NCI-H146 treated with DMSO at 0.1 percent for 48 hours (cell line): ENCODE data around the gene PPIG.
"Not testable (repeated sequence)": the region's sequence is repeated elsewhere in the genome, so short reads cannot be mapped to it uniquely, and the experiment has no call there.

Source experiments
- DNase-seq: peaks from one replicate; lab custom pipeline; 2025; ENCODE audit not compliant: unreplicated experiment; lab: John Stamatoyannopoulos, UW

PPIG gene

DNA sequence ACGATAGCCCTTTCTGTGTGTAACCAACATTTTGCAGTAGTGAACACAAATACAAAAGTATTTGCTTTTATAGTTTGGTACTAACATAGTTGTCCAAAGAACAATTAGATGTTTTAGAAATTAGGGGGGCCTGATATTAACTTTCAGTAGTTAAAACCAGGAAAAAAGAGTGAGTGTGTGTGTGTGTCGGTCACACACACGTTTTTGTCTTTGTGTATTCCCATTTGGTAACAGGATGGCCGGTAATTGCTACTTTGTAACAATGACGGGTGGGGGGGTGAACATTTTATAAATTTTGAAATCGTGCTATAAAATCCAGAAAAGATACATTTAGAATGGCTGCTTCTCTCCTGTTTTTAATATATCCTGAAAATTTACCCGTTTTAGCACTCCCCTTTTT is 1.5 kb downstream of the PPIG start:
- DNase-seq: no peak

DNA sequence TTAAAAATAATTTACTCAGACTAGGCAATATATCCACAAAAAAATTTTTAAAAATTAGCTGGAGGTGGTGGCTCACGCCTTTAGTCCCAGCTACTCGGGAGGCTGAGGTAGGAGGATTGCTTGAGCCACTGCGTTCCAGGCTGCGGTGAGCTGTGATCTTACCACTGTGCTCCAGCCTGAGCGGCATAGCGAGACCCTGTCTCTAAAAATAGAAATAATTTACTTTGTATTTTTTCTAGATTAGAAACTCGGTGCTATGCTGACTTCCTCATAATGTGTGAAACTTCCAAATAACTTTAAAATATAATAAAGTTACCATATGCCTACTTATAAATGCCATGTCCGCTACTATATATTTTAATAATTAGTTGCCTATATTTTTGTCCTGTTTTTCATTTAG is 6.7 kb downstream of the PPIG start:
- DNase-seq: no peak

DNA sequence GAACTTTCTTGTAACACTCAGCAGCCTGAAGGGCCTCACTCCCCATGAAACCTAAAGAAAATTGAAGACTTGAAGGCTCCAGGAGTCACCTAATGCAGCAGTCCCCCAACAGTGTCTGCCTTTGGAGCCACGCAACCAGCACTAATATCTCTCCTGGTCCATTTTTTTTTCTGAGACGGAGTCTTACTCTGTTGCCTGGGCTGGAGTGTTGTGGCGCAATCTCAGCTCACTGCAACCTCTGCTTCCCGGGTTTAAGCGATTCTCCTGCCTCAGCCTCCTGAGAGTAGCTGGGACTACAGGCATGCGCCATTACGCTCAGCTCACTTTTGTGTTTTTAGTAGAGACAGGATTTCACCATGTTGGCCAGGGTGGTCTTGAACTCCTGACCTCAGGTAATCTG is 12.4 kb downstream of the PPIG start:
- DNase-seq: not testable (repeated sequence)

DNA sequence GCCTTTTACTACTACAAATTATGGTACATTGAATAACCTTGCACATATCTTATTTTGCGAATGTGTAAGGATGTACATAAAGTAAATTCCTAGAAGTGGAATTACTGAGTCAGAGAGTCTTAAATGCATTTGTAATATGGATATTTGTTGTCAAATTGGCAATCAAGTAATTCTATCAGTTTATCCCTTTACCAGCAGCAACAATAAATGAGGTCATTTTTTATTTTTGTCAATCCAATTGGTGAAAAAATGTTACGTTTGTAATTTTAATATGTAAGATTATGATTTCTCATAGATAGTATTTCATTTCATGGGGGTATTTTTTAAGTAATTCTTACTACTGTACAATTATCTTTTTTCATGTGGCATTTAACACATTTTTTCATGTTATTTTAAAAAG is 14.8 kb downstream of the PPIG start:
- DNase-seq: no peak

DNA sequence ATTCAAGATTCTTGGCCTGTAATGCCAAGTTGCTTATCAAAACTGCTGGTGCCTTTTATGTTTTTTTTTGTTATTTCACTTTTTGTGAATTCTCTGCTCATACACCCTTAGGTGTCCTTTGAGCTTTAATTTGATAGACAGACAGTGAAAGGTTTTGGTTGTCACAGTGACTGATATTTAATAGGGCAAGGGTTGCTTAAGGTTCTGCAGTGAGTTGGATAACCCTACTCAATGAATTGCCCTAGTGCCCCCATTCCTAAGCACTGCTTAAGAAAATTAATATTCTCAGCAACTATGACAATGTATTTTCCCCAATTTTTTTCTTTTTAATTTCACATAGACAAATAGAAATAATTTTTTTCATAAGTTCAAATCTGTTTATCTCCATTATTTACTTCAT is 15.4 kb downstream of the PPIG start:
- no peak for DNase-seq

DNA sequence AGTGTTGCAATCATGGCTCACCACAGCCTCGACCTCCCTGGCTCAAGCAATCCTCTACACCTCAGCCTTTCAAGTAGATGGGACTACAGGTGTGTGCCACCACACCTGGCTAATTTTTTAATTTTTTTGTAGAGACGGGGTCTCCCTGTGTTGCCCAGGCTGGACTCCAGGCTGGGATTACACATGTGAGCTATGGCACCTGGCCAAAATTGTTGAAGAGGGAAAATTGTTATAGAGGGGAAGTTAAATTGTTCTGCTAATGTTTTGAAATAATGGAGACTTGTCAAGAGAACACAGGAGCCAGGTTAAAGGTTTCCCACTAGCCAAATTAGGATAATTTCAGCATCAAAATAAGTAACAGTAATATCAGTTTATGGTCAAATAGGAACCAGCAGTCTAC is 25.1 kb downstream of the PPIG start:
- no peak for DNase-seq

DNA sequence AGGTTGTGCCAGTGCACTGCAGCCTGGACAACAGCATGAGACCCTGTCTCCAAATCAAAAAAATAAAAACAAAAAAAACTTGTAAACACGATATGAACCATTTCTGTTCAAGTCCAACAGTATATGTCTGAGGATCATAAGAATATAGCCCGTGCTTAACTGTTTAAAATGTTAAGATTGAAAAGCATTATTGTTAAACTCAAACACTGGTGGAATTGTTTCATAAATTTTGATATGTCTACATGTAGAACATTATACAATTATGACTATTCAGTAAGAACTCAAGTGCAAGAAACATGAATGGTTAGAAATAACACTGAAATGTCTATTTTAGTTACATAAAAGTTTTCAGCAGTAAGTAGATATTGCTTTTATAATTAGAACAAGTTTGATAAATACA is 29.7 kb downstream of the PPIG start:
- no peak for DNase-seq

DNA sequence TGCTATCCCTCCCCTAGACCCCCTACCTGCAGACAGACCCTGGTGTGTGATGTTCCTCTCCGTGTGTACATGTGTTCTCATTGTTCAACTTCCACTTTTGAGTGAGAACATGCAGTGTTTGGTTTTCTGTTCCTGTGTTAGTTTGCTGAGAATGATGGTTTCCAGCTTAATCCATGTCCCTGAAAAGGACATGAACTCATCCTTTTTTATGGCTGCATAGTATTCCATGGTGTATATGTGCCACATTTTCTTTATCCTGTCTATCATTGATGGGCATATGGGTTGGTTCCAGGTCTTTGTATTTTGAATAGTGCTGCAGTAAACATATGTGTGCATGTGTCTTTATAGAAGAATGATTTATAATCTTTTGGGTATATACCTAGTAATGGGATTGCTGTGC is 31.8 kb downstream of the PPIG start:
- not testable (repeated sequence) for DNase-seq

DNA sequence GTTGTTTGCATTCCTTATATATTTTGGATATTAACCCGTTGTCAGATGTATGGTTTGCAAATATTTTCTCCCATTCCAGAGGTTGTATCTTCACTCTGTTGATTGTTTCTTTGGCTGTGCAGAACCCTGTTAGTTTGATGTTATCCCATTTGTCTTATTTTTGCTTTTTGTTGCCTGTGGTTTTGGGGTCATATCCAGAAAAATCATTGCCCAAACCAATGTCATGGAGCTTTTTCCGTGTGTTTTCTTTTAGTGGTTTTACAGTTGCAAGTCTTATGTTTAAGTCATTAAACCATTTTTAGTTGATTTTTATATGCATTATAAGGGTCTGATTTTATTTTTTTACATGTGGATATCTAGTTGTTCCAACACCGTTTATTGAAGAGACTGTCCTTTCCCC is 35.8 kb downstream of the PPIG start:
- DNase-seq: no peak

DNA sequence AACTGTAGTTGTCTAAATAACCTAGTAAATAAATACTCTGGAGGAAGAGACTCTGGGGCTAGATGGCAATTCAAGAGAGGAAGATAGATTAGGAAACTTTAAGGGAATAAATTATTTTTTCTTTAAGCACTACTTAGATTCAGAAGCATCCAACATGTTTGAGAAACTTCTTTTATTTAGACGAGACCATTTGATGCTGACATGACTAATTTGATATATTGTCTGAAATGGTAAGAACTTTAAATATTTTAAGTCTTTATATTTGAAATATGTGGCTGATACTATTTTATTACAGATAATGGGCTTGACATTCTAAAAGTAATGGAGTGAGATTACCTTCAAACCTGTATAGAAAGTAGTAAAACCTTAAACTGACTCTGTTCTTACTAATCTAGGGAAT is 36.4 kb downstream of the PPIG start:
- no peak for DNase-seq

DNA sequence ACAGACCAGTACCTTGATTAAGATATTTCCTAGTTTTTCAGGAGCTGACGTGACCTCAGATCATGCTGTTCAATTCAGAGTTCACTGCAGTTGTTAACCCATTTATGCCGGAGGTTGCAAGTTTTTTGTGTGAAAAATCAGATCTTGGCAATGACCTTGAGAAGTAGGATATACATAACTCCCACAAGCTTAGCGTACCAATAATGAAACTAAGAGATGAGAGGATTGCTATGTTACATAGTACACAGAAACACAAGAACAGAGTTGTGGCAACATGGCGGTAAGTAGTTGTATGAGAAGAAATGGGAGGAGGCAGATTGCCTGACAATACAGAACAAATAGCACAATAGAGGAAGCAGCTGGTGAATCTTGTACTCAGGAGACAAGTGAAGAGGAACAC is 39.1 kb downstream of the PPIG start:
- no peak for DNase-seq

DNA sequence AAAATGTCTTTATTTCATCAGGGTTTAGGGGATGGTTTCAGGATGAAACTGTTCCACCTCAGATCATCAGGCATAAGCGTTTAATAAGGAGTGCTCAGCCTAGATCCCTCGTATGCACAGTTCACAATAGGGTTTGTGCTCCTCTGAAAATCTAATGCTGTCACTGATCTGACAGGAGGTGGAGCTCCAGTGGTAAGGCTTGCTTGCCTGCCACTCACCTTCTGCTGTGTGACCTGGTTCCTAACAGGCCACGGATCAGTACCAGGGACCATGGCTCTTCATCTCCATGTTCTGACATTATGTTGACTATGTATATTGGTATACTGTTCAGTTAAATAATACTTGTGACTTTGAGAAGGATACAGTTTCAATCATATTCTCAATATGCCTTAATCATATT is 41.6 kb downstream of the PPIG start:
- DNase-seq: no peak

DNA sequence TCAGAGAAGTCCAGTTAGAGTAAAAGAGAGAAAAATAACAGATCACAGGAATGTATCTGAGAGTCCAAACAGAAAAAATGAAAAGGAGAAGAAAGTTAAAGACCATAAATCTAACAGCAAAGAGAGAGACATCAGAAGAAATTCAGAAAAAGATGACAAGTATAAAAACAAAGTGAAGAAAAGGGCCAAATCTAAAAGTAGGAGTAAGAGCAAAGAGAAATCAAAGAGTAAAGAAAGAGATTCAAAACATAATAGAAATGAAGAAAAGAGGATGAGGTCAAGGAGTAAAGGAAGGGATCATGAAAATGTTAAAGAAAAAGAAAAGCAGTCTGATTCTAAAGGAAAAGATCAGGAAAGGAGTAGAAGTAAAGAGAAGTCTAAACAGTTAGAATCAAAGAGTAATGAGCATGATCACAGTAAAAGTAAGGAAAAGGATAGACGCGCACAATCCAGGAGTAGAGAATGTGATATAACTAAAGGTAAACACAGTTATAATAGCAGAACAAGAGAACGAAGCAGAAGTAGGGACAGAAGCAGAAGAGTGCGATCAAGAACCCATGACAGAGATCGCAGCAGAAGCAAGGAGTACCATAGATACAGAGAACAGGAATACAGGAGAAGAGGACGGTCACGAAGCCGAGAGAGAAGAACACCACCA is 52.4 kb downstream of the PPIG start:
- DNase-seq: no peak

DNA sequence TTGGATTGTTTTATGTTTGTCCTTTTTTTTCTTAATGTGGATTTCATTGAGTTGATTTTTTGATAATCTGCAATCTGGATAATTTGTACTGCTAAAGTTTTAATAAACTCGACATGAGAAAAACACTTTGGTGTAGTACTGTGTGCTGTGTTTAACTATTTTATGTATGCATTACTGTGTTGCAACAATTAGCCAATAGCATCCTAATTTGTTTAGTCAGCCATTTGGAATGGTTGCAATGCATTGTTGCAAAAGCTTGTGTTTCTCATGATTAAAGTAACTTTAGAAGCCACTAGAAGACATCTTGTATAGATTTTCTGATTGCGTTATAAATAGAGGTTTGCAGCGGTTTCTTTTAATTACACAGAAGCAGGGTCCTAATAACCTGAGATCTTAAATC is 53.5 kb downstream of the PPIG start:
- no peak for DNase-seq

DNA sequence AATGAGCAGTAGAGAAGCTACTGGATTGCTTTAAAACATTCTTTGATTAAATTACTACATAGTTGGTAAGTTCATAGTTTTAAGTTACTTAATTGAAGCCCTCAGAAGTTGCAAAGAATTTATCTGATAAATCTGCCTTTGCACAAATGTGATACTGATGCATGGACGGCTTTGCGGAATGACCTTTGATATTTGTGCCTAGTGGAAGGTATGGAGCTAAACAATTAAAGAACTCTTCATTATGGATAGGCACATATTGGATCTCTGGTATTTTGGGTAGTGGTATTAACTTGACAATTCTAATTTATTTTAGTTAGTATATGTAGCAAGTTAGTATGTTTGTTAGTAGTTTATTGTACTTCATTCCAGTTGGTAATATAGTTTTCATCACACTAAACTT is 56.0 kb downstream of the PPIG start:
- DNase-seq: no peak

DNA sequence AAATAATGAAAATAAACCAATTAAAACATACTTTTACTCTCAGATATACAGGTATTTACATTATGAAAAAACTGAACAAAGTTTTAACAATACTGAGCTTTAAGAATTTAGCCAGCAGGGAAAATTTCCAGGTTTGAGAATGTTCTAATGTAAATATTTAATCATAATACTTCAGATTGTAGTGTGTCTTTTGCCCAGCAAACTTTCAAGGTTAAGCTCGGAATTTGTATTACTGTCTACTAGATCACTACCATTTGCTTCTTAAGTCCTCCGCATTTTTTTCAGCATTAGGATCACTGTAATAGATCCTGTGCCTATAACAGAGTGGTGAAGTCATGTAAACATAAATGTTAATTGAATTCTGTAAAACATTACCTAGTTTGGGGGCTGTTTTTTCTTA is 57.3 kb downstream of the PPIG start:
- no peak for DNase-seq

DNA sequence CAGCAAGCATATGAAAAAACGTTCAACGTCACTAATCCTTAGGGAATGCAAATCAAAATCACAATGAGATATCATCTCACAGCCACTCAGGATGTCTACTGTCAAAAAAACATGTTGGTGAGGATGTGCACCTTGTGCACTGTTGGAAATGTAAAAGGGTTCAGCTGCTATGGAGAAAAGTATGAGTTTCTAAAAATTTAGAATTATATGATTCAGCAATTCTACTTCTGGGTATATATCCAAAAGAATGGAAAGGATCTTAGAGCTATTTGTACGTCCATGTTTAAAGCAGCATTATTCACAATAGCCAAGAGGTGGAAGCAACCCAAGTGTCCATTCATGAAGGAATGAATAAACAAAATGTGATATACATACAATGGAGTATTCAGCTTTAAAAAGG is 60.0 kb downstream of the PPIG start:
- DNase-seq: no peak

DNA sequence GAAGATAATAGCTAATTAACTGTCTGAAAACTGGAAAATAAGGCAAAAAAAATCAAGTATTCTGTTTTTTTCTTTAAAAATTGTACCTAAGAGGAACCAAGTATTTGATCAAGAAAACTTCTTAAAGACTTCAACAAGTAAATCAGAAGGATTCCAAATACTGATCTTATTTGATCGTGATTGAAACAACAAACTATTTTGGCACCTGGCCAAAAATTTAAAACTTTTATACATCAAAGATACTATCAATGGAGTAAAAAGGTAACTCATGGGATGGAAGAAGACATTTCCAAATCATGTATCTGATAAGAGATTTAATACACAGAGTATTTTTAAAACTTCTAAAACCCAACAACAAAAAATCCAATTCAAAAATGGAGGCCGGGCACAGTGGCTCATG is 63.3 kb downstream of the PPIG start:
- no peak for DNase-seq

DNA sequence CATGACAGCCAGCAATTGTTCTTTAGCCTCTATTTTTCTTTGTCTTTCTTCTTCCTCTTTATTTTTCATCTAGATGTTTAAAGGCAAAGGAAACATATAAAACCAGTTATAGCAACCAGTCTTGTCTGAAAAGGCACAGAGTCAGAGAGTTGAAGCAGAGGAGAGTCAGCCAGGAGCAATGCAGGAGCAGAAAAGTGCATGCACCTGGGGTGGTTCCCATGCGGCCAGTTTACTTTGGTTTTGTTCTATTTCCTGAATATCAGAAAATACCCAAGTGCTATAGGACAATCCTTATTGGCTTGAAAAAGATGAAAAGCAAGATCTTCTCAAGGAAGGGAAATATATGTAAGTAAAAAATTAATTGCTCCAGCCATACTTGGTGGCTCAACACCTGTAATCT is 65.1 kb downstream of the PPIG start:
- DNase-seq: no peak

DNA sequence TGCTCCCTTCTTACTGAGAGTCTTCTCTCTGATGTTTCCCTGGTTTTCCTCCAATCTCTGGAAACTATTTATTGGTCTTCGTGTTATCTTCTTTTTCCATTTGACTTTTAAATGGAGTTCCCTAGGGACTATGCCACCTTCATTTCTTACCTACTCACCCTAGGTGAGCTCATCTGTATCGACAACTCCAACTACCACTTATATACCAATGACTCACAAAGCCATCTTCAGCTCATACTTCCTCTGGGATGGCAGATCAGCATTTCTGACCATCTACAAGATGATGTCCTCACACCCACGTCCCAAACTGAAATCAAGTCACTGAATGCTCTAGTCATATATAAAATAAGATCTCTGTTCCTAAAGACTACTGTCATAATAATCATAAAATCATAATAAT is 69.5 kb downstream of the PPIG start:
- no peak for DNase-seq

DNA sequence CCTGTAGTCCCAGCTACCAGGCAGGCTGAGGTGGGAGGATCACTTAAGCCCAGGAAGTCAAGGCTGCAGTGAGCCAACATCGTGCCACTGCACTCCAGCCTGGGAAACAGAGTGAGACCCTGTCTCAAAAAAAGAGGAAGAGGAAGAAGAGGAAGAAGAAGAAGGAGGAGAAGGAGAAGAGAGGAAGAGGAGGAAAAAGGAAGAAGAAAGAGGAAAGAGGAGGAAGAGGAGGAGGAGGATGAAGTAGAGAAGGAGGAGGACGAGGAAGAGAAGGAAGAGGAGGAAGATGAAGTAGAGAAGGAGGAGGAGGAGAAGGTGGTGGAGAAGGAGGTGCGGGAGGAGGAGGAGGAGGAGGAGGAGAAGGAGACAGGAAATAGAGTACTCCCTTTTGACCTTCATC is 72.0 kb downstream of the PPIG start:
- DNase-seq: no peak

DNA sequence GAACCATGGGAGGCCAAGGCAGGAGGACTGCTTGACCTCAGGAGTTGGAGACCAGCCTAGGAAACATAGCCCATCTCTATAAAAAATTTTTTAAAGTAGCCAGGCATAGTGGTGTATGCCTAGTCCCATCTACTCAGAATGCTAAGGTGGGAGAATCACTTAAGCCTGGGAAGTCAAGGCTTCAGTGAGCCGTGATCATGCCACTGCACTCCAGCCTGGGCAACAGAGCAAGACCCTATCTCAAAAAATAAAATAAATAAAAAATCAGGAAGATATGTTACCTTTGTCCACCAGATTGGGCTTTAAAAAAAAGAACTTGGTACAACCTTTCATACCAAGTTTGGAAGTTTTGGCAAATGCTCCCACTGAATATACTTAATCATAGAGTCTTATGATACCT is 74.7 kb downstream of the PPIG start:
- no peak for DNase-seq

DNA sequence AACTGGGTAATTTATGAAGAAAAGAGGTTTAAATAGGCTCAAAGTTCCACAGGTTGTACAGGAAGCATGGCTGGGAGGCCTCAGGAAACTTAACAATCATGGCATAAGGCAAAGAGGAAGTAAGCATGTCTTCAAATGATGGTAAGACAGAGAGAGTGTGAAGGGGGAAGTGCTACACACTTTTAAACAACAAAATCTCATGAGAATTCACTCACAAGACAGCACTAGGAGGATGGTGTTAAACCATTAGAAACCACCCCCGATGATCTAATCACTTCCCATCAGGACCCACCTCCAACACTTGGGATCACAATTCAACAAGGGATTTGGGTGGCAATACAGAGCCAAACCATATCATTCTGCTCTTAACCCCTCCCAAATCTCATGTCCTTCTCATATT is 75.2 kb downstream of the PPIG start:
- no peak for DNase-seq

DNA sequence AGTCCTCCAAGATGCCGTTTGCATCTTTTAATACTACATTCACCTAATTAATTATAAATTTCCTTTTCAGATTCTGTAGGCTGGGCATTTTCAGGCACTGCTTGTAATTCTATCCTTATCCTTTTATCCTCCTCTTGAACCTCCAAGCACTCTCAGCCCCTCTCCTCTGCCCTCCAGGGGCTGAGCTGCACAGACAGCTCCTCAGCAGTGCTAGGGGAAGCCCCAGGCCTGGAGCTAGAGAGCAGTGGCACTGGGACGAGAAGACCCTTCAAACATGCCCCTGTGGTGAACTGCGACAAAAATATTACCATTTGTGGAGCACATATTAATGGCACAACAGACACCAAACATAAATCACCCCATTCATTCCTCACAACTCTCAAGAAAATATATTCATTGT is 77.1 kb downstream of the PPIG start:
- no peak for DNase-seq
